ENCODE data around the gene KIRREL3. TPM values are rescaled to one million over a fixed set of nuclear protein-coding genes. Genes with fewer than 3 reads are reported as not detected.

KIRREL3 gene
- total and polyA plus RNA-seq, 2 of the 4 experiments (the other 2 are of a cell fraction) = 10.9 to 15.9 TPM

- Histone ChIP-seq H4K8ac (ENCODE audit: low read depth in 2 of 2, low read length in 2 of 2) (no peak overlapping the region), H2BK20ac (ENCODE audit: low read depth, low read length) (no peak overlapping the region), H2AK5ac (ENCODE audit: low read depth, low read length) (no peak overlapping the region), H4K20me1 (ENCODE audit: insufficient read depth, low read length) (no peaks in the 10 kb centered on the region), H3K56ac (ENCODE audit: extremely low read depth, insufficient read depth, low read length) (no peak overlapping the region), H2BK5ac (ENCODE audit: low read depth, low read length, poor library complexity, severe bottlenecking) (no peak overlapping the region), H3K27ac (ENCODE audit: insufficient read depth, low read length) (no peak overlapping the region), H3K27me3 (ENCODE audit: control insufficient read depth, insufficient read depth, low read length) (no peaks in the 10 kb centered on the region), H2BK120ac (ENCODE audit: low read depth, low read length) (no peak overlapping the region), H3K4me2 (ENCODE audit: low read depth, low read length) (no peak overlapping the region), H2BK15ac (ENCODE audit: low read depth, low read length) (no peak overlapping the region), H3K79me1 (ENCODE audit: low read depth in 1 of 2, low read length in 2 of 2) (peaks cover 13 to 29% of the 10 kb centered on the region in 2 experiments; a peak in 3 of 4 replicates), H3K4ac (ENCODE audit: low read depth, low read length) (no peak overlapping the region), H4K91ac (ENCODE audit: insufficient read depth, low read depth, low read length) (no peak overlapping the region), H2AK9ac (replicated peaks; ENCODE audit: low read depth, low read length, poor library complexity) (no peak overlapping the region), H3K14ac (replicated peaks; ENCODE audit: low read depth, low read length) (no peak overlapping the region), H3K23ac (ENCODE audit: low read depth, low read length) (no peak overlapping the region), H2AFZ (replicated peaks; ENCODE audit: low read length, poor library complexity) (no peak overlapping the region), H3K9ac (ENCODE audit: low read depth, low read length) (no peak overlapping the region), H3K36me3 (ENCODE audit: control insufficient read depth, insufficient read depth, low read length) (no peaks in the 10 kb centered on the region), H3K4me3 (ENCODE audit: insufficient read depth, low read depth, low read length) (no peak overlapping the region), H3K18ac (ENCODE audit: low read depth, low read length) (no peak overlapping the region), H3K9me3 (ENCODE audit: control insufficient read depth, insufficient read depth, low read length) (no peaks in the 10 kb centered on the region), H4K5ac (ENCODE audit: low read depth, low read length) (no peak overlapping the region), H3K9me1 (ENCODE audit: insufficient read depth, low read length) (peaks cover 13% of the 10 kb centered on the region), H3K4me1 (ENCODE audit: control insufficient read depth, insufficient read depth, low read length) (peaks cover 14% of the 10 kb centered on the region)
- dilution Hi-C loops (cut with HindIII; ENCODE audit: low sequenced_read_pairs, unreplicated experiment) (no loop called here), intact Hi-C loops (cut with micrococcal nuclease) (no loop called here), in situ Hi-C loops (cut with MboI; ENCODE audit: low sequenced_read_pairs) (no loop called here)
- no peak for ATAC-seq (ENCODE audit: low read depth)
- ChIA-PET POLR2A (ENCODE audit: unreplicated experiment) (no interaction called here), CTCF (interaction anchor here (0.5 to 1.2 kb wide), 4 partner anchors 10 to 175 kb away, joined by 3 read pairs; no protein-coding TSS in a partner anchor)
- TF ChIP-seq CHD1 (IDR thresholded peaks at IDR 0.05; ENCODE audit: low read depth, low read length) = no peak
- no peak for TF ChIP-seq RFX5 (IDR thresholded peaks at IDR 0.05; ENCODE audit: low read depth, low read length)
- TF ChIP-seq MAZ (IDR thresholded peaks at IDR 0.05; ENCODE audit: borderline replicate concordance, low read depth, low read length) = no peak
- TF ChIP-seq FOS (IDR thresholded peaks at IDR 0.05; ENCODE audit: low read depth, low read length) = no peak
- TF ChIP-seq ELK1 (IDR thresholded peaks at IDR 0.05; ENCODE audit: borderline replicate concordance, low read depth, low read length) = no peak
- no peak for TF ChIP-seq CTCF (conservative IDR thresholded peaks at IDR 0.05; ENCODE audit: low read depth, low read length)
- TF ChIP-seq NFE2L2 (IDR thresholded peaks at IDR 0.05; ENCODE audit: low read depth, low read length) = no peak
- no CpG with 5 or more reads among the region's 7 CpGs for WGBS, 2 experiments (ENCODE audit: extremely low coverage in 2 of 2, insufficient read length in 1 of 2)
- DNase-seq = no peak
- no TSS peak for BruUV-seq (replicated peaks)
Measured at GRCh38 chr11:126830216-126830806, 170.3 kb downstream of the KIRREL3 start.

Measured in IMR-90 (cell line).